ENCODE results near the gene PDE4A.

PDE4A gene

GRCh38 chr19:10412257-10412977 is 7.9 kb upstream of the PDE4A start:
- H3K27ac Mint-ChIP-seq = peak overlapping the region; percentile 41
- intact Hi-C loops (cut with micrococcal nuclease) = no loop called here
- peaks cover 62% of the 10 kb centered on the region for H3K4me1 Mint-ChIP-seq (ENCODE audit: low read depth)
- no peaks in the 10 kb centered on the region for H3K36me3 Mint-ChIP-seq (ENCODE audit: low read depth)
- no peaks in the 10 kb centered on the region for H3K9me3 Mint-ChIP-seq
- no peak overlapping the region for H3K4me3 Mint-ChIP-seq
- H3K27me3 Mint-ChIP-seq = peaks cover 10% of the 10 kb centered on the region

GRCh38 chr19:10416083-10416379 is 4.3 kb upstream of the PDE4A start:
- no peaks in the 10 kb centered on the region for H3K9me3 Mint-ChIP-seq
- H3K4me3 Mint-ChIP-seq = peak overlapping the region; percentile 83
- peaks cover 42% of the 10 kb centered on the region for H3K27me3 Mint-ChIP-seq
- peaks cover 4% of the 10 kb centered on the region for H3K36me3 Mint-ChIP-seq (ENCODE audit: low read depth)
- peak overlapping the region; percentile 91 for H3K27ac Mint-ChIP-seq
- intact Hi-C loops (cut with micrococcal nuclease) = loop anchor here (1.0 to 2.0 kb wide), 3 partner anchors 8 to 15 kb away; no protein-coding TSS in a partner anchor
- peaks cover 57% of the 10 kb centered on the region for H3K4me1 Mint-ChIP-seq (ENCODE audit: low read depth)

- Mint-ChIP-seq H3K27ac (peak overlapping the region; percentile 91), H3K9me3 (no peaks in the 10 kb centered on the region), H3K36me3 (ENCODE audit: low read depth) (peaks cover 6% of the 10 kb centered on the region), H3K4me1 (ENCODE audit: low read depth) (peaks cover 62% of the 10 kb centered on the region), H3K27me3 (peaks cover 47% of the 10 kb centered on the region), H3K4me3 (peak overlapping the region; percentile 83)
- intact Hi-C loops (cut with micrococcal nuclease) = loop anchor here (1.0 to 2.0 kb wide), 3 partner anchors 8 to 14 kb away; no protein-coding TSS in a partner anchor
These were observed 3.7 kb upstream of the PDE4A start for GRCh38 chr19:10416380-10417257.

- H3K4me3 Mint-ChIP-seq = no peak overlapping the region
These were observed 2.6 kb upstream of the PDE4A start for GRCh38 chr19:10417541-10418234.

GRCh38 chr19:10418235-10418484 is 2.2 kb upstream of the PDE4A start:
- Mint-ChIP-seq H3K4me1 (ENCODE audit: low read depth) (peaks cover 73% of the 10 kb centered on the region), H3K4me3 (no peak overlapping the region), H3K27ac (peak overlapping the region; percentile 77), H3K36me3 (ENCODE audit: low read depth) (peaks cover 6% of the 10 kb centered on the region), H3K9me3 (no peaks in the 10 kb centered on the region), H3K27me3 (peaks cover 58% of the 10 kb centered on the region)
- intact Hi-C loops (cut with micrococcal nuclease) = no loop called here

More at GRCh38 chr19:10417541-10418234, 2.6 kb upstream of the PDE4A start:
- H3K27ac Mint-ChIP-seq = peak overlapping the region; percentile 77
- H3K4me1 Mint-ChIP-seq (ENCODE audit: low read depth) = peaks cover 69% of the 10 kb centered on the region
- H3K27me3 Mint-ChIP-seq = peaks cover 57% of the 10 kb centered on the region
- H3K36me3 Mint-ChIP-seq (ENCODE audit: low read depth) = peaks cover 6% of the 10 kb centered on the region
- intact Hi-C loops (cut with micrococcal nuclease) = loop anchor here (2.0 kb wide), 1 partner anchor 13 kb away; no protein-coding TSS in a partner anchor
- H3K9me3 Mint-ChIP-seq = no peaks in the 10 kb centered on the region

- peaks cover 60% of the 10 kb centered on the region for H3K27me3 Mint-ChIP-seq
- H3K4me3 Mint-ChIP-seq = peak overlapping the region; percentile 75
- peaks cover 6% of the 10 kb centered on the region for H3K36me3 Mint-ChIP-seq (ENCODE audit: low read depth)
- H3K4me1 Mint-ChIP-seq (ENCODE audit: low read depth) = peaks cover 77% of the 10 kb centered on the region
- intact Hi-C loops (cut with micrococcal nuclease) = no loop called here
- peak overlapping the region; percentile 77 for H3K27ac Mint-ChIP-seq
- H3K9me3 Mint-ChIP-seq = no peaks in the 10 kb centered on the region
These were observed 1.7 kb upstream of the PDE4A start for GRCh38 chr19:10418485-10419199.

- Mint-ChIP-seq H3K27ac (peak overlapping the region; percentile 77), H3K4me1 (ENCODE audit: low read depth) (peaks cover 83% of the 10 kb centered on the region), H3K4me3 (peak overlapping the region; percentile 75), H3K27me3 (peaks cover 60% of the 10 kb centered on the region), H3K36me3 (ENCODE audit: low read depth) (peaks cover 6% of the 10 kb centered on the region), H3K9me3 (no peaks in the 10 kb centered on the region)
- intact Hi-C loops (cut with micrococcal nuclease) = no loop called here
These were observed 1.1 kb upstream of the PDE4A start for GRCh38 chr19:10419200-10419645.

- Mint-ChIP-seq H3K36me3 (ENCODE audit: low read depth) (peaks cover 6% of the 10 kb centered on the region), H3K27ac (peak overlapping the region; percentile 77), H3K4me1 (ENCODE audit: low read depth) (peaks cover 89% of the 10 kb centered on the region), H3K9me3 (no peaks in the 10 kb centered on the region), H3K27me3 (peaks cover 60% of the 10 kb centered on the region), H3K4me3 (peak overlapping the region; percentile 75)
- intact Hi-C loops (cut with micrococcal nuclease) = no loop called here
These were observed 493 bp upstream of the PDE4A start for GRCh38 chr19:10419646-10420443.

GRCh38 chr19:10421240-10422045 is 1.1 kb downstream of the PDE4A start:
- Mint-ChIP-seq H3K27me3 (peaks cover 60% of the 10 kb centered on the region), H3K27ac (peak overlapping the region; percentile 75)
- intact Hi-C loops (cut with micrococcal nuclease) = no loop called here

GRCh38 chr19:10422046-10422461 is 1.7 kb downstream of the PDE4A start:
- intact Hi-C loops (cut with micrococcal nuclease) = no loop called here
- H3K4me1 Mint-ChIP-seq (ENCODE audit: low read depth) = peaks cover 92% of the 10 kb centered on the region
- peaks cover 6% of the 10 kb centered on the region for H3K36me3 Mint-ChIP-seq (ENCODE audit: low read depth)
- peak overlapping the region; percentile 75 for H3K27ac Mint-ChIP-seq
- peak overlapping the region; percentile 70 for H3K4me3 Mint-ChIP-seq
- H3K27me3 Mint-ChIP-seq = peaks cover 54% of the 10 kb centered on the region
- H3K9me3 Mint-ChIP-seq = no peaks in the 10 kb centered on the region

More at GRCh38 chr19:10421240-10422045, 1.1 kb downstream of the PDE4A start:
- Mint-ChIP-seq H3K4me3 (peak overlapping the region; percentile 70), H3K9me3 (no peaks in the 10 kb centered on the region), H3K4me1 (ENCODE audit: low read depth) (peaks cover 92% of the 10 kb centered on the region), H3K36me3 (ENCODE audit: low read depth) (peaks cover 6% of the 10 kb centered on the region)

- H3K4me1 Mint-ChIP-seq (ENCODE audit: low read depth) = peaks cover 93% of the 10 kb centered on the region
- peak overlapping the region; percentile 92 for H3K27ac Mint-ChIP-seq
- H3K9me3 Mint-ChIP-seq = no peaks in the 10 kb centered on the region
- no peak overlapping the region for H3K4me3 Mint-ChIP-seq
- H3K27me3 Mint-ChIP-seq = peaks cover 46% of the 10 kb centered on the region
- intact Hi-C loops (cut with micrococcal nuclease) = no loop called here
- peaks cover 6% of the 10 kb centered on the region for H3K36me3 Mint-ChIP-seq (ENCODE audit: low read depth)
These were observed 2.5 kb downstream of the PDE4A start for GRCh38 chr19:10422846-10423245.

- peaks cover 95% of the 10 kb centered on the region for H3K4me1 Mint-ChIP-seq (ENCODE audit: low read depth)
- peaks cover 6% of the 10 kb centered on the region for H3K36me3 Mint-ChIP-seq (ENCODE audit: low read depth)
- peak overlapping the region; percentile 92 for H3K27ac Mint-ChIP-seq
These were observed 3.8 kb downstream of the PDE4A start for GRCh38 chr19:10424011-10424637.

More at GRCh38 chr19:10424011-10424637, 3.8 kb downstream of the PDE4A start:
- peaks cover 36% of the 10 kb centered on the region for H3K27me3 Mint-ChIP-seq
- peak overlapping the region; percentile 78 for H3K4me3 Mint-ChIP-seq
- no peaks in the 10 kb centered on the region for H3K9me3 Mint-ChIP-seq
- intact Hi-C loops (cut with micrococcal nuclease) = loop anchor here (2.0 kb wide), 1 partner anchor 19 kb away; no protein-coding TSS in a partner anchor
